Bone marrow (tissue), 2 donors: ENCODE data around the gene TTC23L.

ENCODE experiments used
- DNase-seq, 2 donors: peaks; one replicate each; lab custom pipeline; 2025; lab: John Stamatoyannopoulos, UW

TTC23L gene

GRCh38 chr5:34870382-34870781 is 31.4 kb downstream of the TTC23L start:
- no peak for DNase-seq

GRCh38 chr5:34876275-34876674 is 37.3 kb downstream of the TTC23L start:
- no peak for DNase-seq

- no peak for DNase-seq
Observed at GRCh38 chr5:34881246-34881645, 42.3 kb downstream of the TTC23L start.

GRCh38 chr5:34886392-34887119 is 47.6 kb downstream of the TTC23L start:
- DNase-seq: no peak

- DNase-seq: no peak
Observed at GRCh38 chr5:34889394-34889793, 50.4 kb downstream of the TTC23L start.

- no peak for DNase-seq
Observed at GRCh38 chr5:34891981-34892380, 53.0 kb downstream of the TTC23L start.

- DNase-seq: no peak
Observed at GRCh38 chr5:34892414-34892813, 53.5 kb downstream of the TTC23L start.

- no peak for DNase-seq
Observed at GRCh38 chr5:34894716-34895115, 55.8 kb downstream of the TTC23L start.

- no peak for DNase-seq
Observed at GRCh38 chr5:34895641-34896419, 56.9 kb downstream of the TTC23L start.

GRCh38 chr5:34897646-34898045 is 58.7 kb downstream of the TTC23L start:
- no peak for DNase-seq

GRCh38 chr5:34898258-34898895 is 59.4 kb downstream of the TTC23L start:
- peak in 1 of 2 donors; percentile 16 for DNase-seq

GRCh38 chr5:34899066-34899465 is 60.1 kb downstream of the TTC23L start:
- no peak for DNase-seq

- DNase-seq: no peak
Observed at GRCh38 chr5:34900652-34901051, 61.7 kb downstream of the TTC23L start.

GRCh38 chr5:34903260-34903659 is 64.3 kb downstream of the TTC23L start:
- DNase-seq: no peak

- no peak for DNase-seq
Observed at GRCh38 chr5:34905564-34905963, 66.6 kb downstream of the TTC23L start.

GRCh38 chr5:34913072-34913471 is 74.1 kb downstream of the TTC23L start:
- DNase-seq: no peak

- DNase-seq: no peak
Observed at GRCh38 chr5:34914671-34915138, 75.7 kb downstream of the TTC23L start.

- DNase-seq: peak; percentile 82 to 99
Observed at GRCh38 chr5:34915139-34915855, 76.3 kb downstream of the TTC23L start, which contains the start of the genes BRIX1 and RAD1. BRIX1 (plus strand) TSS chr5:34915711; CDS start chr5:34915739, 28 bp downstream. RAD1 (minus strand) TSS chr5:34915504; CDS start chr5:34914892, 612 bp downstream.

- DNase-seq: no peak
Observed at GRCh38 chr5:34915856-34916192, 76.9 kb downstream of the TTC23L start.

- DNase-seq: no peak
Observed at GRCh38 chr5:34916518-34916917, 77.6 kb downstream of the TTC23L start.

GRCh38 chr5:34918025-34918424 is 79.1 kb downstream of the TTC23L start:
- DNase-seq: no peak

GRCh38 chr5:34919077-34919476 is 80.1 kb downstream of the TTC23L start:
- DNase-seq: no peak
